Measurements from ENCODE around the gene PID1. TPM values are rescaled to one million over a fixed set of nuclear protein-coding genes. Genes with fewer than 3 reads are reported as not detected.

Gene PID1
- total RNA-seq, 2 experiments from 2014 or later: not detected

GRCh38 chr2:229249536-229249935 is 21.6 kb downstream of the PID1 start:
- no peak overlapping the region for H3K4me3 Mint-ChIP-seq
- ATAC-seq: no peak
- CTCF ChIA-PET: no interaction called here
- no peaks in the 10 kb centered on the region for H3K36me3 Mint-ChIP-seq
- DNase-seq: no peak
- H3K4me1 Mint-ChIP-seq: no peaks in the 10 kb centered on the region
- H3K9me3 Mint-ChIP-seq (ENCODE audit: low read depth): no peaks in the 10 kb centered on the region
- no peaks in the 10 kb centered on the region for H3K27me3 Mint-ChIP-seq
- H3K27ac Mint-ChIP-seq: no peak overlapping the region

- CTCF ChIA-PET: no interaction called here
- H3K4me3 Mint-ChIP-seq: no peak overlapping the region
- ATAC-seq: no peak
Measured at GRCh38 chr2:229246334-229246733, 24.8 kb downstream of the PID1 start.

GRCh38 chr2:229244975-229245374 is 26.1 kb downstream of the PID1 start:
- H3K27me3 Mint-ChIP-seq: no peaks in the 10 kb centered on the region
- peaks cover 4% of the 10 kb centered on the region for H3K9me3 Mint-ChIP-seq (ENCODE audit: low read depth)
- CTCF ChIA-PET: no interaction called here
- ATAC-seq (no peak), DNase-seq (no peak)
- no peaks in the 10 kb centered on the region for H3K4me1 Mint-ChIP-seq
- H3K27ac Mint-ChIP-seq: no peak overlapping the region
- no peak overlapping the region for H3K4me3 Mint-ChIP-seq
- H3K36me3 Mint-ChIP-seq: no peaks in the 10 kb centered on the region

More at GRCh38 chr2:229246334-229246733, 24.8 kb downstream of the PID1 start:
- Mint-ChIP-seq H3K27ac (no peak overlapping the region), H3K36me3 (no peaks in the 10 kb centered on the region), H3K4me1 (no peaks in the 10 kb centered on the region), H3K27me3 (no peaks in the 10 kb centered on the region), H3K9me3 (ENCODE audit: low read depth) (peaks cover 2% of the 10 kb centered on the region)
- no peak for DNase-seq

GRCh38 chr2:229243890-229244560 is 27.1 kb downstream of the PID1 start:
- ATAC-seq (no peak), DNase-seq (no peak)
- Mint-ChIP-seq H3K4me1 (no peaks in the 10 kb centered on the region), H3K27ac (no peak overlapping the region), H3K9me3 (ENCODE audit: low read depth) (peaks cover 4% of the 10 kb centered on the region), H3K4me3 (no peak overlapping the region), H3K27me3 (no peaks in the 10 kb centered on the region), H3K36me3 (no peaks in the 10 kb centered on the region)
- CTCF ChIA-PET: no interaction called here

- no peak for DNase-seq
- Mint-ChIP-seq H3K4me1 (no peaks in the 10 kb centered on the region), H3K9me3 (ENCODE audit: low read depth) (peaks cover 4% of the 10 kb centered on the region), H3K27me3 (no peaks in the 10 kb centered on the region), H3K27ac (no peak overlapping the region), H3K36me3 (no peaks in the 10 kb centered on the region), H3K4me3 (no peak overlapping the region)
- ATAC-seq: no peak
- CTCF ChIA-PET: no interaction called here
Measured at GRCh38 chr2:229240984-229241491, 30.0 kb downstream of the PID1 start.

- H3K4me3 Mint-ChIP-seq: no peak overlapping the region
- CTCF ChIA-PET: no interaction called here
- ATAC-seq: no peak
Measured at GRCh38 chr2:229239021-229239420, 32.1 kb downstream of the PID1 start.

GRCh38 chr2:229237270-229237669 is 33.8 kb downstream of the PID1 start:
- no peak for DNase-seq
- Mint-ChIP-seq H3K4me3 (no peak overlapping the region), H3K4me1 (no peaks in the 10 kb centered on the region), H3K27ac (no peak overlapping the region), H3K27me3 (no peaks in the 10 kb centered on the region), H3K36me3 (no peaks in the 10 kb centered on the region), H3K9me3 (ENCODE audit: low read depth) (peaks cover 2% of the 10 kb centered on the region)
- no peak for ATAC-seq
- CTCF ChIA-PET: no interaction called here

More at GRCh38 chr2:229239021-229239420, 32.1 kb downstream of the PID1 start:
- H3K4me1 Mint-ChIP-seq: no peaks in the 10 kb centered on the region
- H3K27ac Mint-ChIP-seq: no peak overlapping the region
- H3K9me3 Mint-ChIP-seq (ENCODE audit: low read depth): peaks cover 4% of the 10 kb centered on the region
- DNase-seq: no peak
- H3K27me3 Mint-ChIP-seq: no peaks in the 10 kb centered on the region
- H3K36me3 Mint-ChIP-seq: no peaks in the 10 kb centered on the region

GRCh38 chr2:229235131-229235914 is 35.8 kb downstream of the PID1 start:
- Mint-ChIP-seq H3K36me3 (no peaks in the 10 kb centered on the region), H3K27ac (no peak overlapping the region), H3K9me3 (ENCODE audit: low read depth) (peaks cover under 1% of the 10 kb centered on the region), H3K4me1 (no peaks in the 10 kb centered on the region), H3K4me3 (no peak overlapping the region), H3K27me3 (no peaks in the 10 kb centered on the region)
- DNase-seq (no peak), ATAC-seq (no peak)
- CTCF ChIA-PET: no interaction called here

GRCh38 chr2:229231885-229232284 is 39.2 kb downstream of the PID1 start:
- H3K27ac Mint-ChIP-seq: no peak overlapping the region
- CTCF ChIA-PET: no interaction called here
- H3K27me3 Mint-ChIP-seq: no peaks in the 10 kb centered on the region
- ATAC-seq (no peak), DNase-seq (no peak)
- H3K4me1 Mint-ChIP-seq: no peaks in the 10 kb centered on the region
- no peak overlapping the region for H3K4me3 Mint-ChIP-seq
- H3K36me3 Mint-ChIP-seq: no peaks in the 10 kb centered on the region
- H3K9me3 Mint-ChIP-seq (ENCODE audit: low read depth): no peaks in the 10 kb centered on the region

GRCh38 chr2:229231328-229231868 is 39.7 kb downstream of the PID1 start:
- CTCF ChIA-PET: no interaction called here
- Mint-ChIP-seq H3K4me1 (no peaks in the 10 kb centered on the region), H3K27me3 (no peaks in the 10 kb centered on the region), H3K4me3 (no peak overlapping the region), H3K36me3 (no peaks in the 10 kb centered on the region), H3K27ac (no peak overlapping the region), H3K9me3 (ENCODE audit: low read depth) (no peaks in the 10 kb centered on the region)
- ATAC-seq (no peak), DNase-seq (no peak)

GRCh38 chr2:229230911-229231310 is 40.2 kb downstream of the PID1 start:
- H3K27me3 Mint-ChIP-seq: no peaks in the 10 kb centered on the region
- no peaks in the 10 kb centered on the region for H3K36me3 Mint-ChIP-seq
- H3K27ac Mint-ChIP-seq: no peak overlapping the region
- no peak for DNase-seq
- no peak for ATAC-seq
- CTCF ChIA-PET: no interaction called here
- no peaks in the 10 kb centered on the region for H3K9me3 Mint-ChIP-seq (ENCODE audit: low read depth)
- H3K4me1 Mint-ChIP-seq: no peaks in the 10 kb centered on the region
- no peak overlapping the region for H3K4me3 Mint-ChIP-seq

- no peak for ATAC-seq
- no peak overlapping the region for H3K27ac Mint-ChIP-seq
- no peak for DNase-seq
- H3K4me1 Mint-ChIP-seq: no peaks in the 10 kb centered on the region
- H3K4me3 Mint-ChIP-seq: no peak overlapping the region
- H3K27me3 Mint-ChIP-seq: no peaks in the 10 kb centered on the region
- no peaks in the 10 kb centered on the region for H3K9me3 Mint-ChIP-seq (ENCODE audit: low read depth)
- CTCF ChIA-PET: no interaction called here
- H3K36me3 Mint-ChIP-seq: no peaks in the 10 kb centered on the region
Measured at GRCh38 chr2:229230256-229230655, 40.8 kb downstream of the PID1 start.

GRCh38 chr2:229226382-229226781 is 44.7 kb downstream of the PID1 start:
- Mint-ChIP-seq H3K27me3 (no peaks in the 10 kb centered on the region), H3K27ac (no peak overlapping the region), H3K4me1 (no peaks in the 10 kb centered on the region), H3K36me3 (no peaks in the 10 kb centered on the region), H3K9me3 (ENCODE audit: low read depth) (peaks cover 2% of the 10 kb centered on the region), H3K4me3 (no peak overlapping the region)
- DNase-seq (no peak), ATAC-seq (no peak)
- CTCF ChIA-PET: no interaction called here

- ATAC-seq (no peak), DNase-seq (no peak)
- no peaks in the 10 kb centered on the region for H3K36me3 Mint-ChIP-seq
- peaks cover 2% of the 10 kb centered on the region for H3K9me3 Mint-ChIP-seq (ENCODE audit: low read depth)
- no peak overlapping the region for H3K4me3 Mint-ChIP-seq
- CTCF ChIA-PET: no interaction called here
- no peak overlapping the region for H3K27ac Mint-ChIP-seq
- H3K27me3 Mint-ChIP-seq: no peaks in the 10 kb centered on the region
- H3K4me1 Mint-ChIP-seq: no peaks in the 10 kb centered on the region
Measured at GRCh38 chr2:229223107-229223506, 48.0 kb downstream of the PID1 start.
